Esophagus mucosa (tissue), 1 donor: ENCODE data around the gene PLEKHG1. TPM values are rescaled to one million over a fixed set of nuclear protein-coding genes. Genes with fewer than 3 reads are reported as not detected.

Experiments
- ATAC-seq: fragments of 200-7000 bp; cut with Tn5 transposase; one replicate; pipeline ENCODE4 v1.9.1; 2020
- total RNA-seq: library from RNA; stranded (reverse); gene quantifications from one replicate; pipeline ENCODE4 v1.2.4, GENCODE V29; 2023
- donor health status: DM: yes; HTN: yes; CAD: no.

PLEKHG1 gene
- total RNA-seq, 1 donor from 2014 or later: 34.2 TPM

DNA sequence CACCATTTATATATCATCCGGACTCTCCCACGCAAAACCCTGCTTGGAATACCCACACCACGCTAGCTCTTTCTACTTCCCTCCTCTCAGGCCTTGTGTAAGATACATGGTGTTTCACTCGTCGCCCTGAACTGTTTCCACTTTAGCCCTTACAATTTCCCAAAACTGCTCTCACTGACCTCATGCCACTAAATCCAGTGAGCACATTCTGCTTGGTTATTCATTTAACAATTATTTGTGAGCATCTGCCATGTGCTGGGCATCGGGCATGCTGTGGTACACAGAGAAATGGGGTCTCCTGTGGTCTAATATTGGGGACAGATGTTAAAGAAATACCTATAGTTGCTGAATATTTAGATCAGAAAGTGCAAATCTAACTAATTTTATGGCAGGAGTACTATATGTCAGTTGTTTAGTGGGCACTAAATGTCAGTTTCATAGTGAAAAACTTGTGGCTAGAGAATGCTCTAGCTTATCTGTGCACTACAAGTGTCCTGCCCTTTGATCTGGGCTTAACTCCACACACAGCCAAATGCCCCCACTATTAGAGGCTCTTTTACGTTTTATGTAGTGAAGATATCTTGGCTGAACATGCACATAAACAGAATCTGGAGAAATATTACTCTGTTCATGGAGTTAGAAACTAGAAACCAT lies 41.0 kb downstream of the PLEKHG1 start:
- no peak for ATAC-seq

DNA sequence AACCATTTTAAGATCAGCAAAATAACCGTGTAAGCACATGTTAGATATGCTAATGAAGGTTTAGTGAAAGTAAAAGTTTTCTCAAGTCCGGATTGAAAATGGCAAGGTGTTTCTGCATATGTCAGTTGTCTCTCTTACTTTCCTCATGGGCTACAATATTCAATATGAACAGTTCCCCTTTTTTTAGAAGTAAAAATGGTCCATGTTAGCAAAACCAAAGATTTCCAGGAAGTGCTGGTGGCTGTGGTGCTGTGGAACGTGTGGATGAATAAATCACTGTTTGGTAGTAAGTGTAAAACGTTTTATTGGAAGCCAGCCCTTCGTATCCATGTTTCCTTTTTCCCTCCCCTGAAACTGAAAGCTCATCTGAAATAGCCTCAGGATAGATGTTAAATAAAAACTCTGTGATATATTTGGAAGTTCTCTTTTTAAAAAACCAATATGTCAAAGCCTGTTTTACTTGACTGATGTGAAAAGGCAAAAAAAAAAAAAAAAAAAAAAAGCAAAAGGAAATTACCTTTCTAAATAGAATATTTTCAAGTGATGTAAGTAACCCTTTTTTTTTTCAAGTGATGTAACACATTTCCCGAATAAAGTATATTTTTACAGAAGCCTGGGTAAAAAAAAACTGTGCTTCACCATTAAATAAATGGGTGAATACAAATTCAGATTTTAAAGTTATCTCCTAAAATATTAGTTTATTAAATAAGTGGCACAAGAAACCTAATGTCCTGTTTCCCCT lies 41.9 kb downstream of the PLEKHG1 start:
- ATAC-seq: no peak

DNA sequence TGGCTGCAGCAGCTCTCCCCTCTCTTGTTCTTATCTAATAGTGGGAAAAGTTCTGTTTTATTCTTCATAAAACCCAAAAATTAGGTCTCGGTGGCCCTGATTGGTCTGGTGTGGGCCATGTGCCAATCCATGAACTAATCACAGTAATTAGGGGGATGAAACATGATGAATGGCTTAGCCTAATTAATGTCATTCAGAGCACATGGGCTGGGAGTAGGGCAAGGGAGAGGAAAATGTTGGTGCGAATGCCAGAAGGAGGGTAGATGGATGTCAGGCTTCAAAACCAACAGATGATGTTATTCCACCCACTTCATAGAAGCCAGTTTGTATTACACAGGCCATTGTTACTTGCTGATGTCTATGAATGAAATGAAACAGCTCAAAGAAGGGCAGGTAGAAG lies 46.5 kb downstream of the PLEKHG1 start:
- no peak for ATAC-seq

DNA sequence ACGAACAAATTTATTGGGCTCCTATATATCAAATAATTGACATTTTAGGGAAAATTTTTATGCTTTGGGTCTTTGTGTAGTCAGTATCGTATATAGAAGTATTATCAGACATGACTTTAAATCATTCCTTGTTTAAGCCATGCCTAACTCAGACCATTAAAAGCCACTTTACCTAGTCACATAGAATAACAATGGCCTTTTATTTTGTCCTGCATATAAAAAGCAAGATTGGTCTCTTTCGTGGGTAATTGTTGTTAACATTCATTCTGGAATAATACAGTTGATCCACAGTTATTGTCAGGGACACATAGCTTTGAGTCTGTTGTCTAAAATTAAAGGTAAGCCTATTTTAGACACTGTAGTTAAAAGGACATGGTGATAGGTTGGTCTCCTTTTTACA lies 47.4 kb downstream of the PLEKHG1 start:
- no peak for ATAC-seq

Other genes starting within 250 kb of the PLEKHG1 start
- gene IYD, start 230.9 kb upstream of the PLEKHG1 start, total RNA-seq: not detected